Astrocyte (in vitro differentiated cells and primary cell): Measurements from ENCODE around the gene CCDC92B.

Experiments used
- CTCF ChIP-seq: IDR thresholded peaks from 2 replicates; pipeline ENCODE4 v1.5.1; 2011; ENCODE audit warnings: low read depth, mild to moderate bottlenecking, inconsistent platforms, low read length, moderate library complexity; ENCODE audit not compliant: insufficient read depth
- EZH2 ChIP-seq: IDR thresholded peaks from 2 replicates; pipeline ENCODE4 v1.6.1; 2012; ENCODE audit warnings: mild to moderate bottlenecking, low read length, inconsistent platforms; ENCODE audit not compliant: insufficient read depth

- TF ChIP-seq EZH2 (no peak), CTCF (no peak)
Observed at GRCh38 chr17:2707721-2708584, 41.5 kb downstream of the CCDC92B start.
